NT2/D1 (cell line): ENCODE data around the gene RPH3AL.
"Not testable (repeated sequence)": the region's sequence is repeated elsewhere in the genome, so short reads cannot be mapped to it uniquely, and the experiment has no call there.

ENCODE experiments used
- SUZ12 ChIP-seq: IDR thresholded peaks from 2 replicates; pipeline ENCODE4 v1.6.1; 2011; ENCODE audit not compliant: insufficient read length, insufficient read depth; ENCODE audit errors: extremely low read depth
- YY1 ChIP-seq: IDR thresholded peaks from 2 replicates; pipeline ENCODE4 v1.6.1; 2011; ENCODE audit not compliant: insufficient read length, insufficient read depth
- ZNF274 ChIP-seq: IDR thresholded peaks from 2 replicates; pipeline ENCODE4 v1.6.1; 2011; ENCODE audit warnings: mild to moderate bottlenecking, low read depth, low read length

- not testable (repeated sequence) for TF ChIP-seq SUZ12, YY1, ZNF274
Measured at GRCh38 chr17:271928-272623, 80.5 kb downstream of the RPH3AL start.
